ENCODE measurements around the gene KDM3B.

- TF ChIP-seq POLR2A (IDR thresholded peaks at IDR 0.05), result no peak
- TF ChIP-seq, protein P1, sequence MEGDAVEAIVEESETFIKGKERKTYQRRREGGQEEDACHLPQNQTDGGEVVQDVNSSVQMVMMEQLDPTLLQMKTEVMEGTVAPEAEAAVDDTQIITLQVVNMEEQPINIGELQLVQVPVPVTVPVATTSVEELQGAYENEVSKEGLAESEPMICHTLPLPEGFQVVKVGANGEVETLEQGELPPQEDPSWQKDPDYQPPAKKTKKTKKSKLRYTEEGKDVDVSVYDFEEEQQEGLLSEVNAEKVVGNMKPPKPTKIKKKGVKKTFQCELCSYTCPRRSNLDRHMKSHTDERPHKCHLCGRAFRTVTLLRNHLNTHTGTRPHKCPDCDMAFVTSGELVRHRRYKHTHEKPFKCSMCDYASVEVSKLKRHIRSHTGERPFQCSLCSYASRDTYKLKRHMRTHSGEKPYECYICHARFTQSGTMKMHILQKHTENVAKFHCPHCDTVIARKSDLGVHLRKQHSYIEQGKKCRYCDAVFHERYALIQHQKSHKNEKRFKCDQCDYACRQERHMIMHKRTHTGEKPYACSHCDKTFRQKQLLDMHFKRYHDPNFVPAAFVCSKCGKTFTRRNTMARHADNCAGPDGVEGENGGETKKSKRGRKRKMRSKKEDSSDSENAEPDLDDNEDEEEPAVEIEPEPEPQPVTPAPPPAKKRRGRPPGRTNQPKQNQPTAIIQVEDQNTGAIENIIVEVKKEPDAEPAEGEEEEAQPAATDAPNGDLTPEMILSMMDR (IDR thresholded peaks at IDR 0.05), result no peak
These were observed 88.7 kb downstream of the KDM3B start for GRCh38 chr5:138441221-138441620.

All from thyroid gland (tissue), 4 donors.